K562 (cell line): ENCODE results near the gene SAP30BP. TPM values are rescaled to one million over a fixed set of nuclear protein-coding genes. Genes with fewer than 3 reads are reported as not detected.

Experiments used
- RNF2 ChIP-seq: sonication (generic); IDR thresholded peaks from 2 replicates; pipeline ENCODE4 v1.6.1; 2016
- ZNF224 ChIP-seq: sonication (generic); formaldehyde crosslinking; IDR thresholded peaks from 2 replicates; pipeline ENCODE4 v1.8.0; 2022; ENCODE audit warnings: mild to moderate bottlenecking, missing genetic modification reagents
- ZNF431 ChIP-seq: sonication (generic); formaldehyde crosslinking; IDR thresholded peaks from 2 replicates; pipeline ENCODE4 v1.8.0; 2022; ENCODE audit warnings: mild to moderate bottlenecking, missing genetic modification reagents
- polyA plus RNA-seq, 8 experiments: library from polyadenylated mRNA; depleted of rRNA in 4 of 8; stranded (reverse) in 5 of 8; unstranded in 3 of 8; fragments of >200 nt; fragmentation: Nextera tagmentation in 2 of 8; fragmentation: Illumina TruSeq in 1 of 8; extraction: Ambion mirVana in 2 of 8; extraction: Trizol in 1 of 8; gene quantifications; 2 replicates each; pipeline versions ENCODE4 v1.2.1 to v1.2.3, GENCODE V29; 2011 to 2014; ENCODE audit warnings: inconsistent platforms in 1 of 8, missing spikeins in 1 of 8
- total RNA-seq, 7 experiments: library from RNA; depleted of rRNA in 6 of 7; stranded (reverse); fragments of >200 nt in 6 of 7; fragmentation: Illumina TruSeq in 2 of 7; extraction: Trizol in 2 of 7; gene quantifications; 2 replicates each; pipeline versions ENCODE4 v1.2.1 to v1.2.3, GENCODE V29; 2011 to 2021; ENCODE audit warnings: low replicate concordance in 1 of 7
- TF ChIP-seq, protein P1 (sequence below), 3 experiments: fragments of 200-800 bp in 1 of 3; fragments of 250-450 bp in 1 of 3; fragments of 450-650 bp in 1 of 3; sonication (Bioruptor Pico) in 1 of 3; sonication (Bioruptor generic) in 1 of 3; formaldehyde crosslinking in 1 of 3; IDR thresholded peaks; 2 replicates each; pipeline versions ENCODE4 v1.6.1 to v1.8.0; 2016 to 2022; ENCODE audit warnings: mild to moderate bottlenecking in 2 of 3, missing genetic modification characterization in 2 of 3, missing compliant biosample characterization in 1 of 3, moderate library complexity in 1 of 3
- TF ChIP-seq, protein P2 (sequence below): fragments of 250-450 bp; sonication (Bioruptor Pico); IDR thresholded peaks from 2 replicates; pipeline ENCODE4 v1.5.0; 2021; ENCODE audit warnings: mild to moderate bottlenecking, moderate library complexity
- TF ChIP-seq, protein P3 (sequence below): sonication (generic); formaldehyde crosslinking; IDR thresholded peaks from 2 replicates; pipeline ENCODE4 v1.5.0; 2020; ENCODE audit warnings: missing genetic modification reagents

SAP30BP gene
- total and polyA plus RNA-seq, 9 of the 15 experiments (the other 6 are each of a cell fraction or from before 2014, with no cell fraction given) = 45.3 to 154 (median 71.7) TPM

DNA sequence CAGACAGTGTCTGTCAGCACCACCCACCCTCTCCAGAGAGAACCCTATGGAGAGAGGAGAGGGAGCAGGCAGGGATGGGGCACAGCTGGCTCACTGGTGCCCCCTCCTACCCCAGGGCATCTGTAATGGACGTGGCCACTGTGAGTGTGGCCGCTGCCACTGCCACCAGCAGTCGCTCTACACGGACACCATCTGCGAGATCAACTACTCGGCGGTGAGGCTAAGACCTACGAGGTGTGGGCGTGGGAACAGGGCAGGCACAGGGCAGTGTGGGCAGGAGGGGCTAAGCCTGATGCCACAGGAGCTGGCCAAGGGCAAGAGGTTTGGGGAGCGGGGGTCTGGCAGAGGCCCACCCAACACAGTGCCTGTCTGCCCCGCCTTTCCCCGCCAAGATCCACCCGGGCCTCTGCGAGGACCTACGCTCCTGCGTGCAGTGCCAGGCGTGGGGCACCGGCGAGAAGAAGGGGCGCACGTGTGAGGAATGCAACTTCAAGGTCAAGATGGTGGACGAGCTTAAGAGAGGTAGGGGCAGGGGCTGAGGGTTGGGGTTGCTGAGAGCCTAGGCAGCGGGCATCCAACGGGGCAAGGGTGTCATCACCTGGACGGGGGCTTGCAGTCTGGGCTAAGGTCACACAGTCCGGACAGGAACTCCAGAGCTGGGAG is 69.2 kb downstream of the SAP30BP start (continued):
- TF ChIP-seq, protein P1, sequence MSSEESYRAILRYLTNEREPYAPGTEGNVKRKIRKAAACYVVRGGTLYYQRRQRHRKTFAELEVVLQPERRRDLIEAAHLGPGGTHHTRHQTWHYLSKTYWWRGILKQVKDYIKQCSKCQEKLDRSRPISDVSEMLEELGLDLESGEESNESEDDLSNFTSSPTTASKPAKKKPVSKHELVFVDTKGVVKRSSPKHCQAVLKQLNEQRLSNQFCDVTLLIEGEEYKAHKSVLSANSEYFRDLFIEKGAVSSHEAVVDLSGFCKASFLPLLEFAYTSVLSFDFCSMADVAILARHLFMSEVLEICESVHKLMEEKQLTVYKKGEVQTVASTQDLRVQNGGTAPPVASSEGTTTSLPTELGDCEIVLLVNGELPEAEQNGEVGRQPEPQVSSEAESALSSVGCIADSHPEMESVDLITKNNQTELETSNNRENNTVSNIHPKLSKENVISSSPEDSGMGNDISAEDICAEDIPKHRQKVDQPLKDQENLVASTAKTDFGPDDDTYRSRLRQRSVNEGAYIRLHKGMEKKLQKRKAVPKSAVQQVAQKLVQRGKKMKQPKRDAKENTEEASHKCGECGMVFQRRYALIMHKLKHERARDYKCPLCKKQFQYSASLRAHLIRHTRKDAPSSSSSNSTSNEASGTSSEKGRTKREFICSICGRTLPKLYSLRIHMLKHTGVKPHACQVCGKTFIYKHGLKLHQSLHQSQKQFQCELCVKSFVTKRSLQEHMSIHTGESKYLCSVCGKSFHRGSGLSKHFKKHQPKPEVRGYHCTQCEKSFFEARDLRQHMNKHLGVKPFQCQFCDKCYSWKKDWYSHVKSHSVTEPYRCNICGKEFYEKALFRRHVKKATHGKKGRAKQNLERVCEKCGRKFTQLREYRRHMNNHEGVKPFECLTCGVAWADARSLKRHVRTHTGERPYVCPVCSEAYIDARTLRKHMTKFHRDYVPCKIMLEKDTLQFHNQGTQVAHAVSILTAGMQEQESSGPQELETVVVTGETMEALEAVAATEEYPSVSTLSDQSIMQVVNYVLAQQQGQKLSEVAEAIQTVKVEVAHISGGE (CRISPR knock-in tag; IDR thresholded peaks at IDR 0.05) = no peak
- TF ChIP-seq, protein P2, sequence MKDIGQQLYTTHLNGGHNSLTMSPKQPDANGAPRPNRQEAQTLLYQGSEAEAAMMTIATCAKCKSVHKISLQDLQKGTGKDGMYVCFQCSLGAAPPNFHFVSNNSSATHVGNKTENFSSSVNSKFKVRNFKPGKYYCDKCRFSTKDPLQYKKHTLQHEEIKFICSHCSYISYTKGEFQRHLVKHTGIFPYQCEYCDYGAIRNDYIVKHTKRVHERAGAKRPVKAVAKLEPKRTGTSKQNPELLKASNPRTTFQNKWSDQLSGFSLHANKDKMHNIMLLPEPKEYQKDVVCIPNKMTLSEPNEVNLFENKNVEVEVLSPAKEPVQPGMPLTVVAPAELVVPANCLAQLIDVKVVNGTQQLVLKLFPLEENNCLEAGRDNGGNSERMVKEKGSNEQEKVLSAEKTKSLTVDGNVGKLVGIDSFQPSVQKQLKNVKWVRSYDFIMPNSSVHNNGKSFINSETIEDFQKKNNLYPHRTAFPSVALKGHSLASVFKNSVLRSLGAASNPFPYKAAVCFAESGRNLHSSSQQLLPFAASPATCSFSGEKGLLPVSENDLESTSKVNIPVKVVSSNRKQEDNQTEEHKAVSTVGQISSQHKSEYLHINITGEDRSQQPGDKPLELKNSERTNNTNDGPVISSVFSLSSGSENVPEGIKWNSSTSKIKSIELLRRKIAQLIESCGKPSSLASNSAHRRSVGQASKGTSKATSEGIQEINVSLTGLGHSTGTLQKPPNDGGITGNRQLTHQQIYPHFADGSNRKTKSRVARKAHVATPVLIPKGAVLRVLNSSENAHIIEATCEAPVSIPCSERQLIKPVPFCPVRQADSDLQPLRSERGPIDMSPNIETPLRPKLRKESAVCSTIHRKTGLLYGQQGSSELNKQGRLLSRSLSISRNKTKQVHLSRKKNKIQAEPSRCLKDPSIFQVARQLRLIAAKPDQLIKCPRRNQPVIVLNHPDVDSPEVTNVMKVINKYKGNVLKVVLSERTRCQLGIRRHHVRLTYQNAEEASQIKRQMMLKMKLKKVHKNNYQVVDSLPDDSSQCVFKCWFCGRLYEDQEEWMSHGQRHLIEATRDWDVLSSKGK (CRISPR knock-in tag) = no peak
- TF ChIP-seq ZNF431 (CRISPR knock-in tag) (no peak), RNF2 (no peak), ZNF224 (CRISPR knock-in tag) (no peak)
- TF ChIP-seq, protein P3, sequence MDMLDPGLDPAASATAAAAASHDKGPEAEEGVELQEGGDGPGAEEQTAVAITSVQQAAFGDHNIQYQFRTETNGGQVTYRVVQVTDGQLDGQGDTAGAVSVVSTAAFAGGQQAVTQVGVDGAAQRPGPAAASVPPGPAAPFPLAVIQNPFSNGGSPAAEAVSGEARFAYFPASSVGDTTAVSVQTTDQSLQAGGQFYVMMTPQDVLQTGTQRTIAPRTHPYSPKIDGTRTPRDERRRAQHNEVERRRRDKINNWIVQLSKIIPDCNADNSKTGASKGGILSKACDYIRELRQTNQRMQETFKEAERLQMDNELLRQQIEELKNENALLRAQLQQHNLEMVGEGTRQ = no peak
